Myocyte (in vitro differentiated cells): ENCODE results near the gene COL6A3. TPM values are rescaled to one million over a fixed set of nuclear protein-coding genes. Genes with fewer than 3 reads are reported as not detected.

Source experiments
- DNase-seq: peaks from one replicate; pipeline ENCODE4 v3.0.0-alpha.2; 2012; ENCODE audit warnings: low read depth
- polyA plus RNA-seq: library from polyadenylated mRNA; unstranded; fragments of >200 nt; gene quantifications from one replicate; pipeline ENCODE4 v1.2.1, GENCODE V29; 2012; ENCODE audit warnings: missing spikeins
- total RNA-seq: library from RNA; depleted of rRNA; stranded (reverse); fragments of >200 nt; gene quantifications from 2 replicates; pipeline ENCODE4 v1.2.3, GENCODE V29; 2014

Gene COL6A3
- 9.0 and 9.1 TPM in 2 replicates for total RNA-seq
- polyA plus RNA-seq: 60.9 TPM

GRCh38 chr2:237413777-237414661 is at the start of gene COL6A3:
Gene COL6A3, minus strand, starts transcription at chr2:237414164. Its CDS starts 17,347 bp downstream, at chr2:237396817.
- DNase-seq: no peak

DNA sequence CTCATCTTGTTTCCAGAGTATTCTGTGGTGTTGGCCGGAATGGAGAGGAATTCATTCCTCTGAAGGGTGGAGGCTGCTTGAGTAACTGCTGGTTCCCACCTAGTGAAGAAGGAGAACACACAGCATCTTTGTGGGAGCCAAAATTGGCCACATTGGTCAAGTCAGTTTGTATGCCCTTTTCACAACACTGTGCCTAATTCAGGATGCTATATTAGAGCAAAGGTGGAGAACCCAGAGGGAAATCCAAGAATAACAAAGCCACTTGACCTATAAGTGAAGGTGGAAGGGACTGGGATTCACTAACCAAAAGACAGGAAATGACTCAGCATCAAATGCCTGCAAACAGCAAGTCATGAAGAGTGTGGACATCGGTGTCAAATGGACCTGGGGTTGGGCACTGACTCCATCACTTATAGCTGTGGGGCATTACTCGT is 45.8 kb upstream of the COL6A3 start:
- DNase-seq: peak; percentile 34

DNA sequence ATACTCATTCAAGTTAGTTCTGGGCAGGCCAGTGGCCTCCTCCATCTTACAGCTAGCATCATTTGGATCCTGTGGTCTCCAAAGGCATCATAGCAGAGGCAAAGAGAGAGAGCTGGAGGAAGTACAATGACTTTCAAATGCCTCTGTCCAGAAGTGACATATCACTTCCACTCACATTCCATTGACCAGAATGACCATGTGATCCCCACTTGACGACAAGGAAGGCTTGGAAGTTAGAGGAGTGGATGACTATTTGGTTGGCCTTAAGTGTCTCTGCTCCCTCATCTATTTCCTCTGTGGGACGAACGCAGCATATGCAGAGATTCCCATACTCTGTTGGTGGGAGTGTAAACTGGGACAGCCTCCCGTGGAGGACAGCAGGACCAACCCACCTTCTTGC is 45.3 kb upstream of the COL6A3 start:
- DNase-seq: no peak

DNA sequence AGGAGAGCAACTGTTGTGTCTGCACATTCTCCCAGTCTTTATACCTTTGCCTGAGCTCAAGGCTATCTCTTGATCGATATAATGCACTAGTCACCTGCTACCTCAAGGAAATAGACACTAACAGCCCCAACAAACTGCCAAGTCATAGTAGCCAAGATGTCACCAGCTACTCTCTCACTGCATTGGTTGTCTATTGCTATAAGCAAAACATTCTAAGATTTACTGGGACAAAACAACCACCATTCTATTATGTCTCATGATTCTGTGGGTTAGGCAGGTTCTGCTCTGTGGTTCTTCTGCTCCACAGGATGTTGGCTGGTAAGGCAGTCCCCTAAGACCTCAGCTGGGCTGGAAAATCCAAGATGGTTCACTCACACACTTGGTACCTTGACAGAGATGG is 44.6 kb upstream of the COL6A3 start:
- no peak for DNase-seq

DNA sequence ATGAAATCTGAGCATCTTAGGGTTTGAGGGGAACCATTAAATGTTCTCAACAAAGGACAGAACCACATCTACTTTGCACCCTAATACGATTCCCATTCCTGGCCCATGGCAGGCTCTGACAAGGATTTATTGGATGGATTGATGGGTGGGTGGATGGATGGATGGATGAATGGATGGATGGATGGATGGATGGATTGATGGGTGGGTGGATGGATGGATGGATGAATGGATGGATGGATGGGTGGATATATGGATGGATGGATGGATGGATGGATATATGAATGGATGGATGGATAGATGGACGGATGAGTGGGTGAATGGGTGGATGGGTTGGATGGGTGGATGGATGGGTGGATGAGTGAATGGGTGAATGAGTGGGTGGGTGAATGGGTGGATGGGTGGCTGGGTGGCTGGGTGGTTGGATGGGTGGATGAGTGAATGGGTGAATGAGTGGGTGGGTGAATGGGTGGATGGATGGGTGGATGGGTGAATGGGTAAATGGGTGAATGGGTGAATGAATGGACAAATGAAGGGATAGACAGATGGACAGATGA is 43.5 kb upstream of the COL6A3 start:
- DNase-seq: no peak

GRCh38 chr2:237456200-237456843 is 42.4 kb upstream of the COL6A3 start:
- peak; percentile 54 for DNase-seq

DNA sequence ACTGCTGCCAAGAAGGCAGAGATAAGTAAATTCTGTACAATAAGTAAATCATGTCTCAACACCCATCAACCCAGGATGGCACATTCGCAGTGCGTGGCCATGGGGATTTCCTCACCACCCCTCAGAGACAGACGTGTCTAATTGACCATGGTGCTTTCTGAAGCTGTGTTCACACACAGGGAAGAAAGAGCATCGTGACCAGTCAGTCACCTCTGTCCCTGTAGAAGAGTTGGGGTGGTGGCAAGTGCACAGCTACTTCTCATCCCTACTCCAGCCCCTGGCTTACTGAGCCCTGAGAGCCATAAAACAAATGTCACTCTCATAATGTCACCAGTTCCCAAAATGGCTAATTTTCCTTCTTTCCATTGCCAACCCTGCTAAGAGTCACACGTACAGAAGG is 41.8 kb upstream of the COL6A3 start:
- DNase-seq: no peak

DNA sequence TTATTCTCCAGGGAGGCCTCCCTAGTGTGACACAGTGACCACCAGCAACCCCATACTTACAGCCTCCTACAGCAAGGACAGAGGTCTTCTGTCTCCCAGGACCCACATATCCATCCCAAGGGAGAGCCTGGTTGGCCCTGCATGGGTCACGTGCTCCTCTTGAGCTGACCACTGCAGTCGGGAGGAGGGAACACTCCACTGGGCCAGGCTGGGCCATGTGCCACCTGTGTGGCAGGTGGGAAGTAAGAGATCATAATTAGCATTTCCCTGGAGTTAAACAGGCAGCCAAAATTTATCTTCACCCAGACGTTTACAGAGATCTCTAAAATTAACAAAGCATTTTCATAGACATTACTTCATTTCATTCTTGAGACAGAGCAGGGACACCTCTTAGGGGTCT is 39.7 kb upstream of the COL6A3 start:
- no peak for DNase-seq

DNA sequence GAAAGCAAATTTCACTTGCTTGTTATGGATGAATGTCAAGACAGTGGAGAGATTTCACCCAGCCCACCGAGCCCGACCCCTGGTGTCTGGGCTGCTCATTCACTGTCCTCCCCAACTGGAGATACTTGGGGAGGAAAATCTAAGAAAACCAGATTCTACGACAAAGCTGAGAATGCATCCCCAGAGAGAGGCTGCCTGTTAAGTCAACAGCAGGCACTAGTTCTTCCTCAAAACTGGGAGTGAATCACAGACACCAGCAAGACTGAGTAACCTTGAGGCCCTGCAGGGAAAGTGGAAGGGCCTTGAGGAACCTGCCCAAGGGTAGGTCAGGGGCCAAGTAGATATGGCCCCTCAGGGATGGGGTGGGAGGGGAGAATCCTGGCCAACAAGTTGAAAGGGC is 38.9 kb upstream of the COL6A3 start:
- DNase-seq: no peak

DNA sequence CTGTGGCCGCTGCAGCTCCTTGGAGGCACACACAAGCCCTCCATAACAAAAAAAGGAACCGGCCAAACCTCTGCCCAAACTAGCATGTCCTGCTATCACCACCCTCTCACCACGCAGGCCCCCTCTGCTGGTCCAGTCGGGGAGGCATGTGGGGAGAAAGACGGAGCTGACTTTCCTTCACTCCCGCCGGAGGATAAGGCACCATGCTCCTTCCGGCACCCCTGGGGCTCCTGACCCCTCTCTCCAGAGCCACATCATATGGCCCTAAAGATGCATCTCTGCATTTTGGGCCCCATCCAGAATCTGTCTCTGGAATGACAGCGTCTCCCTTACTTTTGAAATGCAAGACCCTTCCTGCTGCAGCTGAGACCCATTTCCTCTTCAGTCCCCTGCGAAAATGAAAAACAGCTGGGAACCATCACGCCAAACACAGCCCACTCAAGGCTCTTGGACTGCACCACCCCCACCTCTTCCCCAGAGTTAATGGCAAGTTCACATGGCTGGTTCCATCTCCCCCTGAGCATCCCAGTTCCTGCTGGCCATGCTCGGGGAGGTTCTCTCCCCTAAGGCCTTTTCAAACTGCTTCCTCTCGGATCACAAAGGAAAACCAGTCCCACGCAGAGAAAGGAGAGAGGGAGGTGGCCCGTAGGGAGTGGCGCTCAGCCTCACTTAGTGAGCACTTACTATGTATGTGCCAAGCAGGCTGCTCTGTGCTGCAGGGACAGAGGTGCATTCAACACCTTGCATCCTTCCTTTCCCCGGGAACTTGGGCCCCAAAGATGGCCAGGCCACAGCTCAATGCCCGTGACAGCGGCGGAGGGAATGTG is 37.9 kb upstream of the COL6A3 start:
- DNase-seq: no peak

DNA sequence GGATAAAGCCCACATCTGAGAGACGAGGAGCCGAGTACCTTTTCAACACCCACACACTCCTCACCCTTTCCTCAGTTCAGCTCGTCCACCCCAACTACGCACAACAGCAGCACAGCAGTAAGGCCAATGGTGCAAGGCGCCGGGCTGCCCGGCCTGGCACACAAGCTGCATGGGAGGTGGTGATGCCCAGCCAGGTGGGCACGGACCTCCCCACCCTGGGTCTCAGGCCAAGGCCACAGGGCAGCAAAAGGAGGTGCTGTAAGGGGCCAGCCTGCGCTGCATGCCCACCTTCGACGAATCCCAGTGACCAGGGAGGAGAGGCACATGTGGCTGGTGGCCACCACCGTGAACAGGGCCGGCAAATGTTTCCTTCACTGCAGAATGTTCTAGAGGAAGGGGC is 36.6 kb upstream of the COL6A3 start:
- DNase-seq: no peak

DNA sequence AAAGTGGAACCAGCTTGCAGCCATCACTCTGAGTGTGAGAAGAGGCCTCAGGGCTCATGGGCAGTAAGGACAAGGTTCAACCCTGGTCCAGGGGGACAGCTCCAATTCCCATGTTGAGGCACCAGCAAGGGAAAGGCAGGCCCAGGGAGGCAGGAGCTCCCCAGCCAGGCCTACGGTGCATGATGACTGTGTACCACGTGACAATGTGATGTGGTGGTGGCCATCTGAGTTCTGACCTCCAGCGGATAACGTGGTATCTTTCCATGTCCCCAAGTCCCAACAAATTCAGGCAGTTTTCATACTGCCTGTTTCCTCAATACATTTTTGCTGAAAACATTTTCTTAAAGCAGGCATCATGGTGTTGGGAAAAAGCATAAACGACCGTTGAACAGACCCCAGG is 36.1 kb upstream of the COL6A3 start:
- DNase-seq: no peak

GRCh38 chr2:237449193-237449881 is 35.4 kb upstream of the COL6A3 start:
- DNase-seq: no peak

- no peak for DNase-seq
Measured at GRCh38 chr2:237448626-237449025, 34.7 kb upstream of the COL6A3 start.

DNA sequence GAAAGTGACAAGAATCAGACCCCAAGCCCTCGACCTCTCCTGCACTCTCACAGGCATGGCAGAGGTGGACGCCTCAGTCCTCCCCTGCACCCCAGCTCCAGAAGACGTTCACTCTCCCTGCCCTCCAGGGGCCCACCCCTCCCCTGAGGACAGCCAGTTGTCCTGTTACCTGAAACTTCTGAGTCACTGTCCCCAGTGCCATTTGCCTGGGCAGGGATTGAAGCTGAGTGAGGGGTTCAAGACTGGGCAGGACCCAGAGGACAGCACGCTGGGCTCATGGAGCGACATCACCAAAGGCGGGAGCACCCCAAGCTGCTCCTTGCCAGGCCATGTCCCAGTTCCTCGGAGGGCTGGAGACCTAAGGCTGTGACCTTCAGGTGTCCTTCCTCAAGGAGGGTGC is 34.2 kb upstream of the COL6A3 start:
- no peak for DNase-seq

GRCh38 chr2:237447496-237447895 is 33.5 kb upstream of the COL6A3 start:
- DNase-seq: no peak

DNA sequence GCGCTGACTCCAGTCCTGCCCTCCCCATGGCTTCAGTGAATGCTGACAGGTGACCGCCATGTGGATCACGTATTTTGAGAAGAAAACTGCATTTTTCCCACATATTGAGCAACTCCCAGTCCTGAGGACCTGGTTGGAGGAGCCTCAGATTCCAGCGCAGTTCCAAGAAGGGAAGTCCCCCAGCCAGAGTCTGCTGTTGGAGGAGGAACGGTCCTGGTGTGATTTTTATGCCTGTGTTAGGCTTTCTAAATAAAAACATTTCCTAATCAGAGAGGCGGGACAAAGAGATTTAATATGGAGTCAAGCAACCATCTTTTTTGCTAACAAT is 32.3 kb upstream of the COL6A3 start:
- DNase-seq: no peak

GRCh38 chr2:237445611-237446337 is 31.8 kb upstream of the COL6A3 start:
- DNase-seq: no peak

DNA sequence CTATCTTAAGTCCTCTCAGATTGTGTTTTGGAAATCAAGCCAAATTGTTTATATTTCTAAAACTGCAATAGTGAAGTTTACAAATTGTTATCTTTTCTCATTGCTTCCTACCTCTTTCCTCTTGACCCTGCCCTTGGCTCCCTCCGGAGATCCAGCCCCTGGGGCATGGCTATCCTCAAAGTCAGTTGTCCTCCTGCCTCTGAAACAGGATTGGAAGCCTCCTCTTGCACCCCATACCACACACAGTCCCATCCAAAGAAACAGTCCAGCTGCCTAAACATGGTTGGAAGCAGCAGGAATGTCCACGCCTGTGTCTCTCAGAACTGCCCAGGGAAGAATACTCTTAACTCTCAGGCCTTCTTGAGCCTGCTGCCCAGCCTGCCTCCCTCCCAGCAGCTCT is 30.1 kb upstream of the COL6A3 start:
- no peak for DNase-seq

DNA sequence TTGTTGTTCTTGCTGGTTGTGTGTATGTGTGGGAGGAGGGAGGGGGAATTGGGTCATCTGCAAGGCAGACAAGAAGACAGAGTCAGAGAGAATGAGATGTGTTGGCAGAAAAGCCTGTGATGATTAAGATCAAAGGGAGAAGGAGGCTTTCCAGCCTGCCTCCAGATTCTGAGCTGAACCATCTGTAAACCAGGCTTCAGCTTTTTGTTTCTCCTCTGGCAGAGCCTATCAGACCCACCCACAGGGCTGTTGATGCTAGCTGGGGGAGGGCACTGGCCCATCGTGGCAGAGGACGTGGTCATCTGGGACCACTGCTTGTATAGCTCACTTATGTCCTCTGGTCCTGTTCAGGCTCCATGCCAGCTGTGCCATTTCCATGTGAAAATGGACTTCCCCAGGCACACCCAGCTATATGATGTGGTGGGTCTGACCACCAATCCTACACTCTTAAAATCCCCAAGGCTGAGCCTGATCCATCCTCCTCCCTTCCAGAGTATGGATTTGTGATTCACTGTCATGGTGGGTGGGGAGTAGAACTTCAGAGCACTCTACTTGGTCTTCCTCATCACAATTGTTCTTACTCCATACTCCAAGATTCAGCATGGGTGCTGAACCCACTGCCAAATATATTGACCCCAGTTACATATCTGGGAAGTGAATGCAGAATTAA is 27.8 kb upstream of the COL6A3 start:
- no peak for DNase-seq
